Mesenchymal stem cell (in vitro differentiated cells and primary cell): ENCODE data around the gene ATP5F1D.

Experiments
- DNase-seq: peaks from one replicate; pipeline ENCODE4 v3.0.0-alpha.2; 2013
- H2AFZ ChIP-seq: one replicate; pipeline ENCODE4 v1.6.1; 2013; ENCODE audit warnings: low read depth, mild to moderate bottlenecking, control low read depth, inconsistent platforms, low read length, moderate library complexity
- H2AK5ac ChIP-seq: 2 replicates; pipeline ENCODE4 v1.6.1; 2013; ENCODE audit warnings: low read length, moderate library complexity, mild to moderate bottlenecking, inconsistent platforms; ENCODE audit not compliant: severe bottlenecking
- H2BK120ac ChIP-seq: one replicate; pipeline ENCODE4 v1.6.1; 2013; ENCODE audit warnings: low read depth, mild to moderate bottlenecking, inconsistent platforms, low read length, moderate library complexity
- H2BK12ac ChIP-seq, 2 experiments: one replicate each; pipeline ENCODE4 v1.6.1; 2013; ENCODE audit warnings: inconsistent platforms in 2 of 2, low read length in 2 of 2, mild to moderate bottlenecking in 2 of 2, moderate library complexity in 2 of 2, control low read depth in 1 of 2
- H2BK15ac ChIP-seq: one replicate; pipeline ENCODE4 v1.6.1; 2013; ENCODE audit warnings: mild to moderate bottlenecking, low read depth, inconsistent platforms; ENCODE audit not compliant: poor library complexity, severe bottlenecking
- H2BK5ac ChIP-seq: 2 replicates; pipeline ENCODE4 v1.6.1; 2013; ENCODE audit warnings: low read depth, mild to moderate bottlenecking, low read length, control low read depth, inconsistent platforms; ENCODE audit not compliant: poor library complexity, severe bottlenecking
- H3K14ac ChIP-seq, 2 experiments: one replicate each; pipeline ENCODE4 v1.6.1; 2013; ENCODE audit warnings: inconsistent platforms in 2 of 2, low read length in 2 of 2, control low read depth in 1 of 2, mild to moderate bottlenecking in 1 of 2, moderate library complexity in 1 of 2
- H3K18ac ChIP-seq, 2 experiments: one replicate each; pipeline ENCODE4 v1.6.1; 2013; ENCODE audit warnings: inconsistent platforms in 2 of 2, low read length in 2 of 2, control low read depth in 1 of 2, low read depth in 1 of 2, mild to moderate bottlenecking in 1 of 2
- H3K23ac ChIP-seq, 2 experiments: one replicate each; pipeline ENCODE4 v1.6.1; 2013; ENCODE audit warnings: inconsistent platforms in 2 of 2, low read length in 2 of 2, mild to moderate bottlenecking in 2 of 2, moderate library complexity in 2 of 2, control low read depth in 1 of 2
- H3K27ac ChIP-seq: 2 replicates; pipeline ENCODE4 v1.5.1; 2013; ENCODE audit warnings: mild to moderate bottlenecking, moderate library complexity, low read length, control low read depth, inconsistent platforms; ENCODE audit not compliant: poor library complexity, severe bottlenecking
- H3K27me3 ChIP-seq, 2 experiments: 2 replicates each; pipeline versions ENCODE4 v1.6.1 to v1.7.0; 2013; ENCODE audit warnings: low read length in 2 of 2, mild to moderate bottlenecking in 2 of 2, moderate library complexity in 2 of 2, control low read depth in 1 of 2, inconsistent platforms in 1 of 2; ENCODE audit not compliant: control insufficient read depth in 1 of 2, insufficient read depth in 1 of 2
- H3K36me3 ChIP-seq, 2 experiments: 2 replicates each; pipeline versions ENCODE4 v1.6.1 to v1.7.0; 2013; ENCODE audit warnings: low read length in 2 of 2, control low read depth in 1 of 2, inconsistent platforms in 1 of 2, low read depth in 1 of 2, mild to moderate bottlenecking in 1 of 2; ENCODE audit not compliant: insufficient read depth in 2 of 2, control insufficient read depth in 1 of 2
- H3K4ac ChIP-seq, 2 experiments: one replicate each; pipeline ENCODE4 v1.6.1; 2013; ENCODE audit warnings: inconsistent platforms in 2 of 2, low read length in 2 of 2, mild to moderate bottlenecking in 2 of 2, moderate library complexity in 2 of 2, control low read depth in 1 of 2, low read depth in 1 of 2
- H3K4me1 ChIP-seq: 2 replicates; pipeline ENCODE4 v1.6.1; 2013; ENCODE audit warnings: low read depth, low read length, control low read depth; ENCODE audit not compliant: control insufficient read depth, insufficient read depth
- H3K4me2 ChIP-seq: 2 replicates; pipeline ENCODE4 v1.6.1; 2013; ENCODE audit warnings: low read length, mild to moderate bottlenecking, inconsistent platforms; ENCODE audit not compliant: poor library complexity, severe bottlenecking
- H3K4me3 ChIP-seq, 2 experiments: 2 replicates each; pipeline versions ENCODE4 v1.5.1 to v1.7.0; 2013; ENCODE audit warnings: low read length in 2 of 2, mild to moderate bottlenecking in 2 of 2, control low read depth in 1 of 2, low read depth in 1 of 2; ENCODE audit not compliant: insufficient read depth in 1 of 2
- H3K79me1 ChIP-seq: replicated peaks from 2 replicates; pipeline ENCODE4 v1.6.1; 2013; ENCODE audit warnings: mild to moderate bottlenecking, control low read depth, low read length, inconsistent platforms; ENCODE audit not compliant: poor library complexity, severe bottlenecking
- H3K9ac ChIP-seq: 2 replicates; pipeline ENCODE4 v1.7.0; 2013; ENCODE audit warnings: mild to moderate bottlenecking, low read length, moderate library complexity
- H3K9me3 ChIP-seq: 2 replicates; pipeline ENCODE4 v1.7.0; 2013; ENCODE audit warnings: mild to moderate bottlenecking, low read length; ENCODE audit not compliant: control insufficient read depth
- H4K8ac ChIP-seq: one replicate; pipeline ENCODE4 v1.6.1; 2013; ENCODE audit warnings: inconsistent platforms, mild to moderate bottlenecking, low read length, moderate library complexity
- H4K91ac ChIP-seq: one replicate; pipeline ENCODE4 v1.6.1; 2013; ENCODE audit warnings: mild to moderate bottlenecking, low read length, inconsistent platforms
- WGBS: methylation state at CpG from one replicate; pipeline ENCODE4 v1.1.7; 2013; ENCODE audit warnings: mixed read lengths; 5-methylcytosine and 5-hydroxymethylcytosine counted together

The ATP5F1D gene

GRCh38 chr19:1270854-1271527 lies 29.4 kb downstream of the ATP5F1D start:
- Histone ChIP-seq H3K9me3 (no peaks in the 10 kb centered on the region), H3K79me1 (peaks cover 8% of the 10 kb centered on the region), H3K4ac (no peak overlapping the region), H3K4me3 (peak overlapping the region; percentile 20 to 85), H2BK15ac (no peak overlapping the region), H3K18ac (no peak overlapping the region), H3K4me2 (peak overlapping the region; percentile 70), H3K36me3 (peaks cover 43 to 48% of the 10 kb centered on the region in 2 experiments), H4K91ac (no peak overlapping the region), H3K9ac (peak overlapping the region; percentile 97), H3K27me3 (no peaks in the 10 kb centered on the region), H2AK5ac (peak overlapping the region; percentile 13), H2AFZ (no peak overlapping the region), H2BK5ac (no peak overlapping the region), H3K23ac (no peak overlapping the region), H3K4me1 (peaks cover 62% of the 10 kb centered on the region), H4K8ac (no peak overlapping the region), H2BK120ac (no peak overlapping the region), H3K14ac (no peak overlapping the region), H2BK12ac (no peak overlapping the region), H3K27ac (no peak overlapping the region)
- WGBS, result 94% methylated on average over 26 of the region's 26 CpGs
- DNase-seq, result no peak

DNA sequence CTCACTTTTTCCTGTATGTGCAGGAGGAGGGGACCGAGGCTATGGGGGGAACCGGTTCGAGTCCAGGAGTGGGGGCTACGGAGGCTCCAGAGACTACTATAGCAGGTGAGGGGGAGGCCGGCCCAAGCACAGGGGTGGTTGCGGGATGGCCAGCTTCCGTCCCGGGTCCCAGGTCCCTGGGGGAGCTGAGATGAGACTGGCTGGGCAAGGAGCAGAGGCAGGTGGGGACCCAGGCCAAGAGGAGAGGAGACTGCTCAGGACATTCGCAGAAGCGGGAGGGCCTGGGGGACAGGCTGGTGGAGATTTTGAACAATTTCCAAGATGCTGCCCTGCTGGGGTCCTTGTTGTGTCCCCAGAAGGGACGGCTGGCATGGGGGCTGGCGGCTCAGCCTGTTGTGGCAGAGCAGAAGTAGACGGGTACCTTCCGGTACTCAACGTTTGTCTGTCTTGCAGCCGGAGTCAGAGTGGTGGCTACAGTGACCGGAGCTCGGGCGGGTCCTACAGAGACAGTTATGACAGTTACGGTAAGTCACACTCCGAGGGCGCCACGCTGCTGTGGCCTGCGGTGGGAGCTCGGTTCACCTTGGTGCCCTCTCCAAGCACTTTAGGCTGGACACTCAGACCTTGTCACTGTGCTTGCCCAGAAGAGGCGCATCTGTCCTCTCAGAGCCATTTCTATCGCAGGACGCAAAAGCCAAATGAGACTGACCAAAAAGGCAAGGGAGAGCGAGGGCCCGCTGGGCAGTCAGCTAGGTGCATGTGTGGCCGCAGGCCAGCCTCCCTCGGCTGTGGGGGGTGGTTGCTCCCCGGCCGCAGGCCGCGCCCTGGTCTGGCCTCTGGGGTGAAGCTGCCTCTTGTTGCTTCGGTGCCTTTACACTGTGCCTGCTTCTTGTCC lies 30.2 kb downstream of the ATP5F1D start:
- Histone ChIP-seq H3K4ac (no peak overlapping the region), H3K18ac (no peak overlapping the region), H2BK15ac (no peak overlapping the region), H3K4me2 (peak overlapping the region; percentile 24), H3K27ac (no peak overlapping the region), H2BK12ac (peak overlapping the region in 1 of 2 experiments; percentile 1), H3K23ac (no peak overlapping the region), H2AK5ac (no peak overlapping the region), H3K14ac (no peak overlapping the region), H2BK5ac (no peak overlapping the region), H3K9me3 (no peaks in the 10 kb centered on the region), H3K79me1 (peaks cover 12% of the 10 kb centered on the region), H3K9ac (peak overlapping the region; percentile 97), H4K8ac (peak overlapping the region; percentile 45), H3K36me3 (peaks cover 43 to 49% of the 10 kb centered on the region in 2 experiments), H2AFZ (no peak overlapping the region), H2BK120ac (no peak overlapping the region), H3K27me3 (no peaks in the 10 kb centered on the region), H3K4me3 (peak overlapping the region in 1 of 2 experiments; percentile 85), H4K91ac (peak overlapping the region; percentile 22), H3K4me1 (peaks cover 64% of the 10 kb centered on the region)
- 97% methylated on average over 36 of the region's 37 CpGs for WGBS
- DNase-seq, result no peak

- 89% methylated on average over 33 of the region's 33 CpGs for WGBS
- Histone ChIP-seq H3K27ac (no peak overlapping the region), H3K9me3 (no peaks in the 10 kb centered on the region), H3K23ac (no peak overlapping the region), H3K4me3 (peak overlapping the region in 1 of 2 experiments; percentile 85), H2BK5ac (no peak overlapping the region), H2BK15ac (no peak overlapping the region), H3K4ac (no peak overlapping the region), H4K91ac (no peak overlapping the region), H3K79me1 (peaks cover 14% of the 10 kb centered on the region), H3K14ac (no peak overlapping the region), H2BK120ac (no peak overlapping the region), H3K18ac (no peak overlapping the region), H2BK12ac (no peak overlapping the region), H3K27me3 (no peaks in the 10 kb centered on the region), H2AFZ (no peak overlapping the region), H2AK5ac (no peak overlapping the region), H3K9ac (peak overlapping the region; percentile 97), H3K36me3 (peaks cover 49 to 58% of the 10 kb centered on the region in 2 experiments), H4K8ac (peak overlapping the region; percentile 60), H3K4me2 (no peak overlapping the region), H3K4me1 (peaks cover 58% of the 10 kb centered on the region)
- no peak for DNase-seq
These were observed 31.1 kb downstream of the ATP5F1D start for GRCh38 chr19:1272423-1273262.
